ENCODE results near the gene LMLN.
"Not testable (repeated sequence)": the region's sequence is repeated elsewhere in the genome, so short reads cannot be mapped to it uniquely, and the experiment has no call there.

Gene LMLN

GRCh38 chr3:197956626-197956988 lies 3.4 kb upstream of the LMLN start:
- no peak for DNase-seq (ENCODE audit: extremely low read depth in 1 of 2, low read depth in 1 of 2)

GRCh38 chr3:197957790-197958133 lies 2.3 kb upstream of the LMLN start:
- no peak for DNase-seq (ENCODE audit: extremely low read depth in 1 of 2, low read depth in 1 of 2)

- no peak for DNase-seq (ENCODE audit: extremely low read depth in 1 of 2, low read depth in 1 of 2)
Observed at GRCh38 chr3:197958346-197958745, 1.7 kb upstream of the LMLN start.

GRCh38 chr3:197958848-197959247 lies 1.2 kb upstream of the LMLN start:
- not testable (repeated sequence) for DNase-seq (ENCODE audit: extremely low read depth in 1 of 2, low read depth in 1 of 2)

GRCh38 chr3:197959500-197959890 lies 522 bp upstream of the LMLN start:
- no peak for DNase-seq (ENCODE audit: extremely low read depth in 1 of 2, low read depth in 1 of 2)

- peak; percentile 36 to 60 for DNase-seq (ENCODE audit: extremely low read depth in 1 of 2, low read depth in 1 of 2)
Observed at GRCh38 chr3:197960694-197961581, 921 bp downstream of the LMLN start.

- no peak for DNase-seq (ENCODE audit: extremely low read depth in 1 of 2, low read depth in 1 of 2)
Observed at GRCh38 chr3:197961582-197961945, 1.5 kb downstream of the LMLN start.

GRCh38 chr3:197963019-197963637 lies 3.1 kb downstream of the LMLN start:
- no peak for DNase-seq (ENCODE audit: extremely low read depth in 1 of 2, low read depth in 1 of 2)

- not testable (repeated sequence) for DNase-seq (ENCODE audit: extremely low read depth in 1 of 2, low read depth in 1 of 2)
Observed at GRCh38 chr3:197967337-197967989, 7.4 kb downstream of the LMLN start.

- no peak for DNase-seq (ENCODE audit: extremely low read depth in 1 of 2, low read depth in 1 of 2)
Observed at GRCh38 chr3:197970588-197970987, 10.6 kb downstream of the LMLN start.

- DNase-seq (ENCODE audit: extremely low read depth in 1 of 2, low read depth in 1 of 2) = no peak
Observed at GRCh38 chr3:197974016-197974415, 14.0 kb downstream of the LMLN start.

GRCh38 chr3:197975311-197975710 lies 15.3 kb downstream of the LMLN start:
- DNase-seq (ENCODE audit: extremely low read depth in 1 of 2, low read depth in 1 of 2) = no peak

GRCh38 chr3:197983076-197983475 lies 23.1 kb downstream of the LMLN start:
- no peak for DNase-seq (ENCODE audit: extremely low read depth in 1 of 2, low read depth in 1 of 2)

- DNase-seq (ENCODE audit: extremely low read depth in 1 of 2, low read depth in 1 of 2) = no peak
Observed at GRCh38 chr3:197989651-197990050, 29.6 kb downstream of the LMLN start.

- no peak for DNase-seq (ENCODE audit: extremely low read depth in 1 of 2, low read depth in 1 of 2)
Observed at GRCh38 chr3:197994736-197995135, 34.7 kb downstream of the LMLN start.

GRCh38 chr3:197996855-197997254 lies 36.8 kb downstream of the LMLN start:
- DNase-seq (ENCODE audit: extremely low read depth in 1 of 2, low read depth in 1 of 2) = no peak

GRCh38 chr3:197997936-197998335 lies 37.9 kb downstream of the LMLN start:
- no peak for DNase-seq (ENCODE audit: extremely low read depth in 1 of 2, low read depth in 1 of 2)

GRCh38 chr3:198017090-198017489 lies 57.1 kb downstream of the LMLN start:
- DNase-seq (ENCODE audit: extremely low read depth in 1 of 2, low read depth in 1 of 2) = no peak

- DNase-seq (ENCODE audit: extremely low read depth in 1 of 2, low read depth in 1 of 2) = no peak
Observed at GRCh38 chr3:198018416-198018815, 58.4 kb downstream of the LMLN start.

- no peak for DNase-seq (ENCODE audit: extremely low read depth in 1 of 2, low read depth in 1 of 2)
Observed at GRCh38 chr3:198019115-198019514, 59.1 kb downstream of the LMLN start.

GRCh38 chr3:198021320-198021719 lies 61.3 kb downstream of the LMLN start:
- DNase-seq (ENCODE audit: extremely low read depth in 1 of 2, low read depth in 1 of 2) = no peak

- DNase-seq (ENCODE audit: extremely low read depth in 1 of 2, low read depth in 1 of 2) = no peak
Observed at GRCh38 chr3:198022604-198023003, 62.6 kb downstream of the LMLN start.
